HL-60 (cell line): Measurements from ENCODE around the gene SMIM21.

Experiments
- POLR2AphosphoS5 ChIP-seq: IDR thresholded peaks from 2 replicates; pipeline ENCODE4 v1.6.1; 2012; ENCODE audit warnings: low read depth
- TF ChIP-seq, protein P1 (sequence below): IDR thresholded peaks from one replicate; pipeline ENCODE4 v1.5.1; 2011; ENCODE audit warnings: low read length, control low read depth, inconsistent platforms; ENCODE audit not compliant: insufficient read depth

DNA sequence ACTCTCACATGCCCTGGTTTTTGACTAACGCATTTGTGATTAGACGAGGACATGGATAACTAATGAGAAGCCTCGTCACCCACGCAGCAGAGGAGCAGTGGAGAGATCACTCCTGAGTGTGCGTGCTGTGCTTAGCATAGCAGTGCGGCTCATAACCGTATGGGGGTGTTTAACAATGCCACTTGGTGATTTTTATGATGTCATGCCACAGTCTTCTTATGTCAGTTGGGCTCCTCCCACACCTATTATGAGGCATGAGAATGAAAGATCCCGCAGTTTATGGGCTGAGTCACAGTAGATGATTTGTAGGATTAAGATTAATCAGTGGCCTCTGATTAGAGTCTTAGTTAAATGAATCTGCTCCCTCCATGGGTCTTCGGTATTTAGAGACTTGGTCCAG, 2.5 kb upstream of the SMIM21 start:
- TF ChIP-seq, protein P1, sequence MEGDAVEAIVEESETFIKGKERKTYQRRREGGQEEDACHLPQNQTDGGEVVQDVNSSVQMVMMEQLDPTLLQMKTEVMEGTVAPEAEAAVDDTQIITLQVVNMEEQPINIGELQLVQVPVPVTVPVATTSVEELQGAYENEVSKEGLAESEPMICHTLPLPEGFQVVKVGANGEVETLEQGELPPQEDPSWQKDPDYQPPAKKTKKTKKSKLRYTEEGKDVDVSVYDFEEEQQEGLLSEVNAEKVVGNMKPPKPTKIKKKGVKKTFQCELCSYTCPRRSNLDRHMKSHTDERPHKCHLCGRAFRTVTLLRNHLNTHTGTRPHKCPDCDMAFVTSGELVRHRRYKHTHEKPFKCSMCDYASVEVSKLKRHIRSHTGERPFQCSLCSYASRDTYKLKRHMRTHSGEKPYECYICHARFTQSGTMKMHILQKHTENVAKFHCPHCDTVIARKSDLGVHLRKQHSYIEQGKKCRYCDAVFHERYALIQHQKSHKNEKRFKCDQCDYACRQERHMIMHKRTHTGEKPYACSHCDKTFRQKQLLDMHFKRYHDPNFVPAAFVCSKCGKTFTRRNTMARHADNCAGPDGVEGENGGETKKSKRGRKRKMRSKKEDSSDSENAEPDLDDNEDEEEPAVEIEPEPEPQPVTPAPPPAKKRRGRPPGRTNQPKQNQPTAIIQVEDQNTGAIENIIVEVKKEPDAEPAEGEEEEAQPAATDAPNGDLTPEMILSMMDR: no peak
- no peak for TF ChIP-seq POLR2AphosphoS5
